AG09319 (cell line): Measurements from ENCODE around the gene ARFRP1.

Experiments used
- DNase-seq: peaks from one replicate; pipeline ENCODE4 v3.0.0-alpha.2; 2010; ENCODE audit warnings: low read depth; ENCODE audit errors: extremely low read depth
- CTCF ChIP-seq: IDR thresholded peaks from 2 replicates; pipeline ENCODE4 v1.5.1; 2011; ENCODE audit warnings: low read depth, mild to moderate bottlenecking, inconsistent platforms, low read length, moderate library complexity

ARFRP1 gene

GRCh38 chr20:63706027-63706695 is 1.6 kb downstream of the ARFRP1 start:
- TF ChIP-seq CTCF, result no peak
- no peak for DNase-seq

GRCh38 chr20:63705232-63706026 is 2.3 kb downstream of the ARFRP1 start:
- no peak for DNase-seq

GRCh38 chr20:63704749-63705117 is 3.0 kb downstream of the ARFRP1 start:
- DNase-seq, result no peak
- no peak for TF ChIP-seq CTCF

More at GRCh38 chr20:63705232-63706026, 2.3 kb downstream of the ARFRP1 start:
- TF ChIP-seq CTCF, result no peak

GRCh38 chr20:63703976-63704748 is 3.6 kb downstream of the ARFRP1 start:
- no peak for DNase-seq
- TF ChIP-seq CTCF, result no peak

- no peak for DNase-seq
- no peak for TF ChIP-seq CTCF
These were observed 4.3 kb downstream of the ARFRP1 start for GRCh38 chr20:63703471-63703975.

- DNase-seq, result no peak
- no peak for TF ChIP-seq CTCF
These were observed 4.9 kb downstream of the ARFRP1 start for GRCh38 chr20:63702751-63703470.
